Left lung (tissue), 8 donors: Measurements from ENCODE around the gene TMUB2. TPM values are rescaled to one million over a fixed set of nuclear protein-coding genes. Genes with fewer than 3 reads are reported as not detected.

ENCODE experiments used
- microRNA-seq, 2 donors: library from miRNA; unstranded; fragments of <30 nt; microRNA quantifications; one replicate each; pipeline ENCODE4, GENCODE V29; 2019
- polyA plus RNA-seq, 6 donors: library from polyadenylated mRNA; unstranded; fragments of 120-200 nt; gene quantifications; one replicate each; pipeline ENCODE4 v1.2.1, GENCODE V29; 2013; ENCODE audit not compliant: insufficient read length in 6 of 6
- total RNA-seq, 2 donors: library from RNA; stranded (reverse); fragmentation: NEBNext Ultra II Directional; extraction: Animal tissue kit (Norgen Biotek cat#: 25700); gene quantifications; one replicate each; pipeline ENCODE4 v1.2.1, GENCODE V29; 2021
- donor health status: DM: no; HTN: yes; CAD: no.
- donor health status: DM: no; HTN: no; CAD: no.

Gene TMUB2
- total and polyA plus RNA-seq, 8 donors = 33.6 to 56.7 (median 52.1) TPM

Small RNA genes within 50 kb of the gene (microRNA-seq; reads per million reads assigned to microRNA genes)
- 0.41 to 0.50 reads per million in 2 donors for gene MIR6782

Other genes with a start within 250 kb of the TMUB2 start
- not detected for gene PPY, start 244.5 kb upstream of the TMUB2 start, total RNA-seq
- 1 to 10 TPM in 4 of 6 donors, under 1 TPM in 2; 0.36 to 4.9 (median 1.5) TPM for gene PPY, start 244.5 kb upstream of the TMUB2 start, polyA plus RNA-seq
- gene PYY, start 233.0 kb upstream of the TMUB2 start, total RNA-seq = not detected
- gene PYY, start 233.0 kb upstream of the TMUB2 start, polyA plus RNA-seq = under 1 TPM in 4 of 6 donors, not detected in 2; 0.21 to 0.68 (median 0.43) TPM
- gene NAGS, start 182.3 kb upstream of the TMUB2 start, total RNA-seq = 1 to 10 TPM; 5.2 to 7.0 TPM
- gene NAGS, start 182.3 kb upstream of the TMUB2 start, polyA plus RNA-seq = 1 to 10 TPM; 2.4 to 4.1 (median 3.2) TPM
- 10 to 100 TPM; 29.7 to 35.0 TPM for gene TMEM101, start 172.0 kb upstream of the TMUB2 start, total RNA-seq
- gene TMEM101, start 172.0 kb upstream of the TMUB2 start, polyA plus RNA-seq = 10 to 100 TPM; 38.0 to 49.4 (median 44.7) TPM
- 10 to 100 TPM; 47.6 to 53.2 TPM for gene LSM12, start 120.3 kb upstream of the TMUB2 start, total RNA-seq
- gene LSM12, start 120.3 kb upstream of the TMUB2 start, polyA plus RNA-seq = 10 to 100 TPM; 31.3 to 38.3 (median 35.4) TPM
- gene G6PC3, start 116.2 kb upstream of the TMUB2 start, total RNA-seq = 10 to 100 TPM; 47.4 to 62.6 TPM
- gene G6PC3, start 116.2 kb upstream of the TMUB2 start, polyA plus RNA-seq = 10 to 100 TPM; 47.3 to 64.9 (median 51.6) TPM
- 10 to 100 TPM; 28.0 to 43.5 TPM for gene HDAC5, start 63.3 kb upstream of the TMUB2 start, total RNA-seq
- 10 to 100 TPM; 56.7 to 61.4 (median 57.8) TPM for gene HDAC5, start 63.3 kb upstream of the TMUB2 start, polyA plus RNA-seq
- gene HROB, start 45.0 kb upstream of the TMUB2 start, total RNA-seq = 1 to 10 TPM; 2.3 to 2.7 TPM
- 1 to 10 TPM; 4.0 to 6.7 (median 5.2) TPM for gene HROB, start 45.0 kb upstream of the TMUB2 start, polyA plus RNA-seq
- not detected for gene ASB16, start 16.3 kb upstream of the TMUB2 start, total RNA-seq
- 1 to 10 TPM; 2.4 to 3.8 (median 3.5) TPM for gene ASB16, start 16.3 kb upstream of the TMUB2 start, polyA plus RNA-seq
- gene ATXN7L3, start 12.9 kb downstream of the TMUB2 start, total RNA-seq = 10 to 100 TPM; 51.3 to 81.8 TPM
- 10 to 100 TPM; 51.9 to 75.4 (median 62.5) TPM for gene ATXN7L3, start 12.9 kb downstream of the TMUB2 start, polyA plus RNA-seq
- 10 to 100 TPM; 65.5 to 66.9 TPM for gene UBTF, start 32.7 kb downstream of the TMUB2 start, total RNA-seq
- 100 to 1,000 TPM; 102 to 136 (median 116) TPM for gene UBTF, start 32.7 kb downstream of the TMUB2 start, polyA plus RNA-seq
- gene SLC4A1, start 81.2 kb downstream of the TMUB2 start, total RNA-seq = 1 to 10 TPM in 1 of 2 donors, under 1 TPM in 1; 0.58 to 1.4 TPM
- 10 to 100 TPM in 4 of 6 donors, 1 to 10 TPM in 2; 6.9 to 22.7 (median 14.2) TPM for gene SLC4A1, start 81.2 kb downstream of the TMUB2 start, polyA plus RNA-seq
- gene RUNDC3A, start 121.6 kb downstream of the TMUB2 start, total RNA-seq = under 1 TPM; 0.08 to 0.38 TPM
- gene RUNDC3A, start 121.6 kb downstream of the TMUB2 start, polyA plus RNA-seq = 1 to 10 TPM; 1.8 to 6.3 (median 2.4) TPM
- gene SLC25A39, start 137.9 kb downstream of the TMUB2 start, total RNA-seq = 100 to 1,000 TPM; 120 to 121 TPM
- gene SLC25A39, start 137.9 kb downstream of the TMUB2 start, polyA plus RNA-seq = 10 to 100 TPM; 55.5 to 97.5 (median 85.9) TPM
- gene GRN, start 158.3 kb downstream of the TMUB2 start, total RNA-seq = 100 to 1,000 TPM; 563 to 616 TPM
- gene GRN, start 158.3 kb downstream of the TMUB2 start, polyA plus RNA-seq = 100 to 1,000 TPM; 199 to 261 (median 226) TPM
- 1 to 10 TPM; 1.4 to 4.3 TPM for gene FAM171A2, start 176.9 kb downstream of the TMUB2 start, total RNA-seq
- gene FAM171A2, start 176.9 kb downstream of the TMUB2 start, polyA plus RNA-seq = 10 to 100 TPM; 24.0 to 34.0 (median 31.7) TPM
- gene ITGA2B, start 202.7 kb downstream of the TMUB2 start, total RNA-seq = 1 to 10 TPM; 3.2 to 6.7 TPM
- gene ITGA2B, start 202.7 kb downstream of the TMUB2 start, polyA plus RNA-seq = 1 to 10 TPM; 7.4 to 10.0 (median 8.6) TPM